Measurements from ENCODE around the gene ALDH8A1. TPM values are rescaled to one million over a fixed set of nuclear protein-coding genes. Genes with fewer than 3 reads are reported as not detected.

Gene ALDH8A1
- total and polyA plus RNA-seq, 10 donors: 0.52 to 5.7 (median 1.1) TPM

DNA sequence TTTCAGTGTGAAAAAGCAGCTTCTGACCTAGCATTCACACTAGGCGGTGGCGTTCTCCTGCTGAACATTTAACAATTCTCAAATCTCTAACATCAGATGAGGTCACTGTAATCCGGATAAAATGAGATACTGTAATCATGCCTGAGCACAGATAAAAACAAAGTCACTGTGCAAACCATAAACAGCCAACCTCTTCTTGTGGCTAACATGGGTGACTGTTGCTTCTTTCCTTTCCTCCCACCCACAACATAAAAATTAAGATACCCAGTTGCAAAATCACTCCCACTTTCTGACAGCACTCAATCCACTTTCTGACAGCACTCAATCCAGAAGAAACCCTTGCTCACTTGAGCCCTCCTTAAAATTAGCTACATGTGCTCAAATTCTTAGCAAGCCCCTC is 11.5 kb upstream of the ALDH8A1 start:
- Histone ChIP-seq H3K27ac (no peak overlapping the region), H3K4me1 (no peaks in the 10 kb centered on the region), H3K36me3 (peaks cover 0 to 73% (median 33%) of the 10 kb centered on the region in 6 donors), H3K27me3 (replicated peaks in 1 of 7) (no peaks in the 10 kb centered on the region), H3K9me3 (peaks cover 0 to 18% (median 10%) of the 10 kb centered on the region in 8 donors), H3K4me3 (no peak overlapping the region)
- 91 to 96% (median 94%) methylated on average over 3 of the region's 3 CpGs for WGBS, 5 donors
- no peak for DNase-seq
- TF ChIP-seq POLR2A (IDR thresholded peaks at IDR 0.05): no peak
- TF ChIP-seq, protein P1, sequence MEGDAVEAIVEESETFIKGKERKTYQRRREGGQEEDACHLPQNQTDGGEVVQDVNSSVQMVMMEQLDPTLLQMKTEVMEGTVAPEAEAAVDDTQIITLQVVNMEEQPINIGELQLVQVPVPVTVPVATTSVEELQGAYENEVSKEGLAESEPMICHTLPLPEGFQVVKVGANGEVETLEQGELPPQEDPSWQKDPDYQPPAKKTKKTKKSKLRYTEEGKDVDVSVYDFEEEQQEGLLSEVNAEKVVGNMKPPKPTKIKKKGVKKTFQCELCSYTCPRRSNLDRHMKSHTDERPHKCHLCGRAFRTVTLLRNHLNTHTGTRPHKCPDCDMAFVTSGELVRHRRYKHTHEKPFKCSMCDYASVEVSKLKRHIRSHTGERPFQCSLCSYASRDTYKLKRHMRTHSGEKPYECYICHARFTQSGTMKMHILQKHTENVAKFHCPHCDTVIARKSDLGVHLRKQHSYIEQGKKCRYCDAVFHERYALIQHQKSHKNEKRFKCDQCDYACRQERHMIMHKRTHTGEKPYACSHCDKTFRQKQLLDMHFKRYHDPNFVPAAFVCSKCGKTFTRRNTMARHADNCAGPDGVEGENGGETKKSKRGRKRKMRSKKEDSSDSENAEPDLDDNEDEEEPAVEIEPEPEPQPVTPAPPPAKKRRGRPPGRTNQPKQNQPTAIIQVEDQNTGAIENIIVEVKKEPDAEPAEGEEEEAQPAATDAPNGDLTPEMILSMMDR (IDR thresholded peaks at IDR 0.05 in 8 of 11, conservative IDR thresholded peaks at IDR 0.05 in 3 of 11): no peak
- no peak for TF ChIP-seq POLR2AphosphoS5 (IDR thresholded peaks at IDR 0.05)
- intact Hi-C loops (cut with DNase I; ENCODE audit: low total_unique reads): no loop called here

DNA sequence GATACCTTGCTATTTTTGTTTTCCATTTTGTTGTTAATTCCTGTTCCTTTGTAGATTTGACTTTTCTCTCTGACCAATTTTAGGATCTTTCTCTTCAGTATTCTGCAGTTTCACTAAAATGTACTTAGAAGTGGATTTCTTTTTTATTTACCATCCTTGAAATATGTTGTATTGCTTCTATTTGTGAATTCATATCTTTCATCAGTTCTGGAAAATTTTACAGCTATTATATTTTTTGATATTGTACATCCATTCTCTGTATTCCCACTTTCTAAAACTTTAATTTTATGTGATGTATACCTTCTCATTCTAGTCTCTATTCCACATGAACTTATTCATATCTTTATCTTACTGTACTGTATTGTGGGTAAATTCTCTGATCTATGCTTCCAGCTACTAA is 9.7 kb upstream of the ALDH8A1 start:
- DNase-seq: no peak
- Histone ChIP-seq H3K4me3 (no peak overlapping the region), H3K27me3 (replicated peaks in 1 of 7) (no peaks in the 10 kb centered on the region), H3K27ac (no peak overlapping the region), H3K9me3 (peaks cover 0 to 18% (median 10%) of the 10 kb centered on the region in 8 donors), H3K36me3 (peaks cover 0 to 55% (median 19%) of the 10 kb centered on the region in 6 donors), H3K4me1 (no peaks in the 10 kb centered on the region)
- TF ChIP-seq, protein P1 (IDR thresholded peaks at IDR 0.05 in 8 of 11, conservative IDR thresholded peaks at IDR 0.05 in 3 of 11): no peak
- TF ChIP-seq POLR2A (IDR thresholded peaks at IDR 0.05): no peak
- TF ChIP-seq POLR2AphosphoS5 (IDR thresholded peaks at IDR 0.05): no peak
- intact Hi-C loops (cut with DNase I; ENCODE audit: low total_unique reads): no loop called here

DNA sequence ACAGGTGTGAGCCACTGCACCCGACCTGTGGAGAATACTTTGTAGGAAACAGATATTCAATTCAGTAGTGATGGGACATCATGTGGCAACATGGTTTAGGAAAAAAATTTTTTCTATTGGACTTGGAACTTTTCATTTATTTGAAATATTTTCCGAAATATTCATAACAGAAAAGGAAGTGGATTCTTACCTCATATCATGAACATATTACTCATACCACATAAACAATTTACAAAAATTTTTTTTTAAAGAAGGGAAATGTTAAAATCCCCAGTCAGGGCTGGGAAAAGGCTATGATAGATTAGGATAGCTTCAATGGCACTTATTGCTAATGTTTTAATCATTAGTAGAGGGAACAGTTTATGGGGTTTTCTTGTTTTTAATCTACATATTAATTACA is 6.8 kb upstream of the ALDH8A1 start:
- DNase-seq: no peak
- TF ChIP-seq POLR2AphosphoS5 (IDR thresholded peaks at IDR 0.05) (no peak), POLR2A (IDR thresholded peaks at IDR 0.05) (no peak)
- TF ChIP-seq, protein P1 (IDR thresholded peaks at IDR 0.05 in 8 of 11, conservative IDR thresholded peaks at IDR 0.05 in 3 of 11): no peak
- Histone ChIP-seq H3K27me3 (replicated peaks in 1 of 7) (no peaks in the 10 kb centered on the region), H3K27ac (no peak overlapping the region), H3K9me3 (peaks cover 0 to 18% (median 10%) of the 10 kb centered on the region in 8 donors), H3K4me3 (no peak overlapping the region), H3K36me3 (peaks cover 0 to 26% (median 3%) of the 10 kb centered on the region in 6 donors), H3K4me1 (no peaks in the 10 kb centered on the region)
- WGBS, 5 donors: 64 to 88% (median 79%) methylated on average over 2 of the region's 2 CpGs
- intact Hi-C loops (cut with DNase I; ENCODE audit: low total_unique reads): no loop called here

DNA sequence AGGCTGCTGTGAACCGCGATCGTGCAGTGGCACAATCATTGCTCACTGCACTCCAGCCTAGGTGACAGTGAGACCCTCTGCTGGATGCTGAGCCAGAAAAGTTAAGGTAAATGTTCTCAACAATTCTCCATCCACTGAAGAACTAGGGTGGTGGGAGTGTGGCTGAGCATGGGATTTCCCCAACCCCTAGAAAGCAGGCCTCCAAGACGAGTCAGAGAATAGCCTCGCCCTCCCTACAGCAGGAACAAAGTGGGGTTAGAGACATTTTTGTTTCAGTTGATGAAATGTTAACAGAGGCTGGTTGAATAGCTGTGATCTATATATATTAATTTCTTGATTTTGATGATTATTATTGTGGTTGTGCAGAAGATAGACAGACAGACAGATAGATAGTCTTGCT is 6.1 kb upstream of the ALDH8A1 start:
- Histone ChIP-seq H3K4me1 (no peaks in the 10 kb centered on the region), H3K36me3 (peaks cover 0 to 20% (median 3%) of the 10 kb centered on the region in 6 donors), H3K27ac (no peak overlapping the region), H3K9me3 (peaks cover 0 to 18% (median 10%) of the 10 kb centered on the region in 8 donors), H3K27me3 (replicated peaks in 1 of 7) (no peaks in the 10 kb centered on the region), H3K4me3 (no peak overlapping the region)
- 83 to 91% (median 88%) methylated on average over 5 of the region's 5 CpGs for WGBS, 5 donors
- intact Hi-C loops (cut with DNase I; ENCODE audit: low total_unique reads): no loop called here
- no peak for TF ChIP-seq POLR2A (IDR thresholded peaks at IDR 0.05)
- no peak for TF ChIP-seq POLR2AphosphoS5 (IDR thresholded peaks at IDR 0.05)
- no peak for DNase-seq
